GM23248 (cell line): ENCODE results near the gene YARS2. TPM values are rescaled to one million over a fixed set of nuclear protein-coding genes. Genes with fewer than 3 reads are reported as not detected.

Experiments used
- DNase-seq: peaks from one replicate; pipeline ENCODE4 v3.0.0-alpha.2; 2015
- H2AFZ ChIP-seq: fragments of 200-600 bp; sonication (generic); 2 replicates; pipeline ENCODE4 v1.6.1; 2016; ENCODE audit warnings: antibody characterized with exemption
- H3F3A ChIP-seq: fragments of 200-600 bp; sonication (generic); 2 replicates; pipeline ENCODE4 v1.6.1; 2016; ENCODE audit warnings: mild to moderate bottlenecking, antibody characterized with exemption, mixed run types; ENCODE audit not compliant: insufficient read depth
- H3K27ac ChIP-seq: fragments of 200-600 bp; sonication (generic); 2 replicates; pipeline ENCODE4 v1.5.1; 2016; ENCODE audit warnings: mild to moderate bottlenecking
- H3K27me3 ChIP-seq: fragments of 200-600 bp; sonication (generic); replicated peaks from 2 replicates; pipeline ENCODE4 v1.6.1; 2016; ENCODE audit warnings: mild to moderate bottlenecking; ENCODE audit not compliant: insufficient read depth
- H3K36me3 ChIP-seq: fragments of 200-600 bp; sonication (generic); 2 replicates; pipeline ENCODE4 v1.6.1; 2016; ENCODE audit warnings: low read depth, mild to moderate bottlenecking
- H3K4me1 ChIP-seq: fragments of 200-600 bp; sonication (generic); 2 replicates; pipeline ENCODE4 v1.6.1; 2016; ENCODE audit warnings: mild to moderate bottlenecking; ENCODE audit not compliant: insufficient read depth
- H3K4me2 ChIP-seq: fragments of 200-600 bp; sonication (generic); one replicate; pipeline ENCODE4 v1.6.1; 2016; ENCODE audit warnings: mild to moderate bottlenecking; ENCODE audit not compliant: unreplicated experiment
- H3K4me3 ChIP-seq: fragments of 200-600 bp; sonication (generic); 2 replicates; pipeline ENCODE4 v1.5.1; 2016; ENCODE audit warnings: mild to moderate bottlenecking
- H3K79me2 ChIP-seq: fragments of 200-600 bp; sonication (generic); 2 replicates; pipeline ENCODE4 v1.6.1; 2016; ENCODE audit warnings: mild to moderate bottlenecking; ENCODE audit not compliant: insufficient read depth
- H3K9ac ChIP-seq: fragments of 200-600 bp; sonication (generic); 2 replicates; pipeline ENCODE4 v1.6.1; 2016; ENCODE audit warnings: mild to moderate bottlenecking
- H3K9me2 ChIP-seq: fragments of 200-600 bp; sonication (generic); 2 replicates; pipeline ENCODE4 v1.6.1; 2016; ENCODE audit warnings: mixed run types, mild to moderate bottlenecking, moderate library complexity; ENCODE audit not compliant: insufficient read depth
- H3K9me3 ChIP-seq: fragments of 200-600 bp; sonication (generic); one replicate; pipeline ENCODE4 v1.6.1; 2017; ENCODE audit warnings: low read depth
- H4K20me1 ChIP-seq: fragments of 200-600 bp; sonication (generic); 2 replicates; pipeline ENCODE4 v1.6.0; 2016; ENCODE audit not compliant: insufficient read depth
- EZH2 ChIP-seq: fragments of 200-600 bp; sonication (generic); IDR thresholded peaks from 2 replicates; pipeline ENCODE4 v1.6.1; 2018; ENCODE audit warnings: antibody characterized with exemption, mild to moderate bottlenecking; ENCODE audit not compliant: insufficient read depth, poor library complexity, severe bottlenecking
- EZH2phosphoT487 ChIP-seq: fragments of 200-600 bp; sonication (generic); IDR thresholded peaks from 2 replicates; pipeline ENCODE4 v1.6.1; 2018; ENCODE audit warnings: antibody characterized with exemption, moderate library complexity, mild to moderate bottlenecking, low read depth; ENCODE audit not compliant: insufficient read depth
- WGBS, 2 experiments: methylation state at CpG; one replicate each; pipeline ENCODE4 v1.1.6; 2015 to 2017; ENCODE audit warnings: low lambda C conversion rate in 2 of 2, low coverage in 1 of 2; ENCODE audit errors: missing lambda C conversion rate in 2 of 2; 5-methylcytosine and 5-hydroxymethylcytosine counted together
- in situ Hi-C: fragments of 300-500 bp; cut with MboI; formaldehyde crosslinking; loops from 2 replicates; pipeline ENCODE4 v1.15.0; 2020
- polyA plus RNA-seq: library from polyadenylated mRNA; unstranded; fragments of >200 nt; fragmentation: Nextera tagmentation; extraction: Ambion mirVana; gene quantifications from 2 replicates; pipeline ENCODE4 v1.2.1, GENCODE V29; 2016
- total RNA-seq: library from RNA; depleted of rRNA; stranded (reverse); fragments of >200 nt; shearing (Covaris generic); gene quantifications from 2 replicates; pipeline ENCODE4 v1.2.3, GENCODE V29; 2014; rRNA removed

Gene YARS2
- total RNA-seq (25.4 and 33.1 TPM in 2 replicates), polyA plus RNA-seq (30.8 and 34.8 TPM in 2 replicates)

- H3K36me3 ChIP-seq, result peaks cover 15% of the 10 kb centered on the region
- WGBS, 2 experiments, result 0 to 1% methylated on average over 35 to 39 of the region's 39 CpGs
- H3K9me2 ChIP-seq, result no peaks in the 10 kb centered on the region
- H3K79me2 ChIP-seq, result peaks cover 35% of the 10 kb centered on the region
- H3K27me3 ChIP-seq, result no peaks in the 10 kb centered on the region
- H3K27ac ChIP-seq, result peak within 1 kb of the TSS; percentile 94
- no peaks in the 10 kb centered on the region for H4K20me1 ChIP-seq
- H3K4me3 ChIP-seq, result peak within 1 kb of the TSS; percentile 99
- H3K9me3 ChIP-seq, result no peaks in the 10 kb centered on the region
- TF ChIP-seq EZH2phosphoT487 (no peak), EZH2 (no peak)
- peak within 1 kb of the TSS; percentile 100 for H2AFZ ChIP-seq
- H3K4me2 ChIP-seq, result peak within 1 kb of the TSS; percentile 100
- H3K4me1 ChIP-seq, result peaks cover 16% of the 10 kb centered on the region; the same call in 1 of the 2 replicates
- H3K9ac ChIP-seq, result peak within 1 kb of the TSS; percentile 97
- in situ Hi-C loops, result loop anchor here (25.0 kb wide), 1 partner anchor 681 kb away; the partner anchor contains the start of gene SYT10
- DNase-seq, result peak; percentile 99
- peaks cover 10% of the 10 kb centered on the region for H3F3A ChIP-seq
Measured at GRCh38 chr12:32755654-32756475, at the start of gene YARS2. Gene YARS2 (minus strand): TSS chr12:32755897. CDS start chr12:32755874, 23 bp downstream.

GRCh38 chr12:32804301-32804700 lies 48.6 kb upstream of the YARS2 start:
- no peak overlapping the region for H3K4me3 ChIP-seq
- no peaks in the 10 kb centered on the region for H3K4me1 ChIP-seq
- H3K27me3 ChIP-seq, result no peaks in the 10 kb centered on the region
- no peaks in the 10 kb centered on the region for H3K36me3 ChIP-seq
- in situ Hi-C loops, result no loop called here
- WGBS, 2 experiments, result 11 to 12% methylated on average over 3 of the region's 3 CpGs
- DNase-seq, result no peak
- H3K9me2 ChIP-seq, result no peaks in the 10 kb centered on the region
- no peak overlapping the region for H2AFZ ChIP-seq
- no peak overlapping the region for H3K4me2 ChIP-seq
- no peak for TF ChIP-seq EZH2phosphoT487
- TF ChIP-seq EZH2, result no peak
- no peak overlapping the region for H3K27ac ChIP-seq
- H3F3A ChIP-seq, result no peaks in the 10 kb centered on the region
- H4K20me1 ChIP-seq, result no peaks in the 10 kb centered on the region
- no peaks in the 10 kb centered on the region for H3K79me2 ChIP-seq
- H3K9me3 ChIP-seq, result no peaks in the 10 kb centered on the region
- no peak overlapping the region for H3K9ac ChIP-seq

- no peaks in the 10 kb centered on the region for H4K20me1 ChIP-seq
- H3F3A ChIP-seq, result no peaks in the 10 kb centered on the region
- no peak overlapping the region for H3K4me3 ChIP-seq
- H3K4me1 ChIP-seq, result no peaks in the 10 kb centered on the region
- in situ Hi-C loops, result no loop called here
- no peaks in the 10 kb centered on the region for H3K27me3 ChIP-seq
- H3K9ac ChIP-seq, result no peak overlapping the region
- H3K4me2 ChIP-seq, result no peak overlapping the region
- H3K9me3 ChIP-seq, result no peaks in the 10 kb centered on the region
- no peak overlapping the region for H3K27ac ChIP-seq
- WGBS, 2 experiments, result 38 to 40% methylated on average over 5 of the region's 5 CpGs
- TF ChIP-seq EZH2 (no peak), EZH2phosphoT487 (no peak)
- no peaks in the 10 kb centered on the region for H3K9me2 ChIP-seq
- H3K36me3 ChIP-seq, result no peaks in the 10 kb centered on the region
- no peak for DNase-seq
- no peak overlapping the region for H2AFZ ChIP-seq
- no peaks in the 10 kb centered on the region for H3K79me2 ChIP-seq
Measured at GRCh38 chr12:32801269-32801980, 45.7 kb upstream of the YARS2 start.

- H3F3A ChIP-seq, result no peaks in the 10 kb centered on the region
- DNase-seq, result no peak
- H3K9me3 ChIP-seq, result no peaks in the 10 kb centered on the region
- H3K9me2 ChIP-seq, result no peaks in the 10 kb centered on the region
- no peaks in the 10 kb centered on the region for H3K27me3 ChIP-seq
- H3K9ac ChIP-seq, result no peak overlapping the region
- no peak for TF ChIP-seq EZH2
- no peak for TF ChIP-seq EZH2phosphoT487
- H3K4me3 ChIP-seq, result no peak overlapping the region
- no peak overlapping the region for H2AFZ ChIP-seq
- H3K36me3 ChIP-seq, result no peaks in the 10 kb centered on the region
- no peak overlapping the region for H3K27ac ChIP-seq
- no peaks in the 10 kb centered on the region for H3K79me2 ChIP-seq
- no peaks in the 10 kb centered on the region for H4K20me1 ChIP-seq
- in situ Hi-C loops, result no loop called here
- H3K4me2 ChIP-seq, result no peak overlapping the region
- 22 to 25% methylated on average over 4 of the region's 4 CpGs for WGBS, 2 experiments
- H3K4me1 ChIP-seq, result no peaks in the 10 kb centered on the region
Measured at GRCh38 chr12:32794281-32794680, 38.6 kb upstream of the YARS2 start.
